Activated B cell treated with CpG ODN at 0.5 μM for 24 hours (primary cell): Measurements from ENCODE around the gene GLTPD2. TPM values are rescaled to one million over a fixed set of nuclear protein-coding genes. Genes with fewer than 3 reads are reported as not detected.

Experiments
- ATAC-seq: fragments of 200-7000 bp; cut with Tn5 transposase; one replicate; pipeline ENCODE4 v1.10.0; 2021; ENCODE audit warnings: low read depth, mild to moderate bottlenecking, moderate library complexity
- CTCF ChIA-PET: fragments of 350-600 bp; sonication (Branson Sonifier 250); formaldehyde crosslinking; loops from one replicate; lab custom pipeline; 2021; ENCODE audit warnings: antibody characterized with exemption; lab: Charles Lee
- POLR2A ChIA-PET: fragments of 350-600 bp; sonication (Branson Sonifier 250); formaldehyde crosslinking; loops from one replicate; lab custom pipeline; 2021; ENCODE audit warnings: antibody characterized with exemption; lab: Charles Lee
- DNase-seq: peaks from one replicate; pipeline ENCODE4 v3.0.0; 2022
- H3K27ac Mint-ChIP-seq: one replicate; pipeline ENCODE4 v1.8.0; 2020; ENCODE audit warnings: mixed read lengths
- H3K27me3 Mint-ChIP-seq: one replicate; pipeline ENCODE4 v1.8.0; 2021; ENCODE audit warnings: mixed read lengths
- H3K36me3 Mint-ChIP-seq: one replicate; pipeline ENCODE4 v1.8.0; 2021; ENCODE audit warnings: low read depth, mixed read lengths
- H3K4me1 Mint-ChIP-seq: one replicate; pipeline ENCODE4 v1.8.0; 2021; ENCODE audit warnings: mixed read lengths
- H3K4me3 Mint-ChIP-seq: one replicate; pipeline ENCODE4 v1.8.0; 2020; ENCODE audit warnings: mild to moderate bottlenecking, mixed read lengths
- H3K9me3 Mint-ChIP-seq: one replicate; pipeline ENCODE4 v1.8.0; 2020; ENCODE audit warnings: mixed read lengths
- CTCF ChIP-seq: fragments of 200-600 bp; IDR thresholded peaks from one replicate; pipeline ENCODE4 v1.8.0; 2022; ENCODE audit warnings: antibody characterized with exemption, mild to moderate bottlenecking
- intact Hi-C: fragments of 100-400 bp; cut with micrococcal nuclease; formaldehyde crosslinking; loops from one replicate; pipeline ENCODE4 v1.15.1; 2024
- total RNA-seq: library from RNA; stranded (reverse); gene quantifications from 2 replicates; pipeline ENCODE4 v1.2.3, GENCODE V29; 2022

Gene GLTPD2
- total RNA-seq, 1 donor from 2014 or later = not detected

DNA sequence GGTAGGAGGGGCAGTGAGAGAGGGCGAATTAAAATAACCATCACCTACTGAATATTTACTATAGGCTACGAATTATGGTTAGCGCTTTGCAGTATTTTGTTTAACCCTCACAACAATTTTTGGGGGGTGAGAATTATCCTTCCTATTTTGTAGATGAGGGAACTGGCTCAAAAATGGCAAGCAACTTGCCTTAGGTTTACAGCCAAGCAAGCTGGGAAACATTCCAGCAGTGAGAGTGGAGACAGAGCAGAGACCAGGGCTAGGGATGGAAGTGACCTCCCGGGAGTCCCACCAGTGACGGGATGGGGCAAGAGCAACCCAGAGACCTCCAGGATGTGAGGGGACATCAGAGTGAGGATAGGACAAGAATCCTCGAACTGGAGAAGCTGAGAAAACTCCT lies 2.2 kb upstream of the GLTPD2 start:
- Mint-ChIP-seq H3K27me3 (peaks cover 36% of the 10 kb centered on the region), H3K4me1 (peaks cover 19% of the 10 kb centered on the region), H3K9me3 (no peaks in the 10 kb centered on the region), H3K27ac (no peak overlapping the region), H3K4me3 (no peak overlapping the region), H3K36me3 (no peaks in the 10 kb centered on the region)
- TF ChIP-seq CTCF = no peak
- ChIA-PET POLR2A (interaction anchor here (0.9 kb wide), 1 partner anchor 113 kb away, joined by 3 read pairs; the partner anchor contains the start of gene C17orf107), CTCF (no interaction called here)
- no peak for DNase-seq
- ATAC-seq = no peak
- intact Hi-C loops = no loop called here

DNA sequence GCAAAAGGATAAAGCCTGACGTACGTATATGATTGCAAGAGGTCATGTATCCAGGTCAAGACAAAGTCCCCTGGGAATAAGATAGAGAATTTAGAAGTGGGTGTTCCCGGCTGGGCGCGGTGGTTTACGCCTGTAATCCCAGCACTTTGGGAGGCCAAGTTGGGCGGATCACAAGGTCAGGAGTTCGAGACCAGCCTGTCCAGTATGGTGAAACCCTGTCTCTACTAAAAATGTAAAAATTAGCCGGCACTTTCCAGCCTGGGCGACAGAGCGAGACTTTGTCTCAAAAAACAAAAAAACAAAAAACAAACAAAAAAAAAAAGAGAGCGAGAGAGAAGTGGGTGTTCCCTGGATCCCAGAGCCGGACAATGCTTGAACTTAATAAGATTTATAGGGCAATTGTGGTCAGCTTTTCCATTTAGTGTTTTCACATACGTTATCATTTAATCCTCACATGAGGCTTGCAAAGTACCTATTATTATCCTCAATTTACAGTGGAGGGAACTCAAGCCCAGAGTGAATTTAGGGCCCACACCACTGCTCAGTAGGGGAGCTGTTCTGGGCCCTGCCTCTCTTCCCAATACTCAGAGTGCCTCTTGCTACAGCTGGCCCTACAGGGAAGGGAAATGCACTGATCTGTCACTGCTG lies 481 bp upstream of the GLTPD2 start:
- CTCF ChIA-PET = interaction anchor here (0.6 to 1.7 kb wide), 2 partner anchors 32 to 111 kb away, joined by 3 to 4 read pairs; no protein-coding TSS in a partner anchor
- Mint-ChIP-seq H3K4me3 (peak overlapping the region; percentile 20), H3K27me3 (peaks cover 29% of the 10 kb centered on the region), H3K36me3 (no peaks in the 10 kb centered on the region), H3K4me1 (peaks cover 19% of the 10 kb centered on the region), H3K27ac (no peak overlapping the region), H3K9me3 (no peaks in the 10 kb centered on the region)
- no peak for ATAC-seq
- DNase-seq = no peak
- no peak for TF ChIP-seq CTCF
- POLR2A ChIA-PET = interaction anchor here (0.6 to 2.4 kb wide), 4 partner anchors 19 to 101 kb away, joined by 6 to 20 read pairs (median 8); partner anchors contain the start of genes MED11, PELP1 and PLD2
- intact Hi-C loops = no loop called here

DNA sequence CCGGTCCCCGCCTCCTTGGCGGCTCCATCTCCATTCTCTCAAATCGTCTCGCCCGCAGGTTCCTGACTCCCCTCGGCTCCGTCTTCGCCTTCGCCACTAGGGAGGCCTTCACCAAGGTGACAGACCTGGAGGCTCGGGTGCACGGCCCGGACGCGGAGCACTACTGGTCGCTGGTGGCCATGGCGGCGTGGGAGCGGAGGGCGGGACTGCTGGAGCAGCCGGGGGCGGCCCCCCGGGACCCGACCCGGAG lies 862 bp downstream of the GLTPD2 start:
- POLR2A ChIA-PET = interaction anchor here (0.6 to 2.4 kb wide), 15 partner anchors 10 to 369 kb away, joined by 3 to 20 read pairs (median 4); partner anchors contain the start of genes ARRB2, C17orf107, CXCL16 and MED11
- Mint-ChIP-seq H3K27ac (no peak overlapping the region), H3K9me3 (no peaks in the 10 kb centered on the region), H3K27me3 (peaks cover 19% of the 10 kb centered on the region), H3K4me1 (peaks cover 19% of the 10 kb centered on the region), H3K4me3 (peak overlapping the region; percentile 77), H3K36me3 (no peaks in the 10 kb centered on the region)
- CTCF ChIA-PET = interaction anchor here (0.6 to 2.0 kb wide), 14 partner anchors 10 to 109 kb away, joined by 3 to 17 read pairs (median 4); partner anchors contain the start of genes ARRB2, C17orf107, MED11 and PLD2
- TF ChIP-seq CTCF = no peak
- DNase-seq = no peak
- ATAC-seq = no peak
- intact Hi-C loops = no loop called here

GRCh38 chr17:4789951-4790704 lies 1.4 kb downstream of the GLTPD2 start:
- Mint-ChIP-seq H3K4me1 (peaks cover 19% of the 10 kb centered on the region), H3K27me3 (peaks cover 18% of the 10 kb centered on the region), H3K36me3 (no peaks in the 10 kb centered on the region), H3K9me3 (no peaks in the 10 kb centered on the region), H3K27ac (peak overlapping the region; percentile 80), H3K4me3 (peak overlapping the region; percentile 89)
- TF ChIP-seq CTCF = no peak
- ChIA-PET POLR2A (interaction anchor here (0.6 to 2.4 kb wide), 16 partner anchors 10 to 369 kb away, joined by 3 to 20 read pairs (median 4); partner anchors contain the start of genes ARRB2, C17orf107, CXCL16 and MED11), CTCF (interaction anchor here (0.6 to 2.0 kb wide), 16 partner anchors 9 to 109 kb away, joined by 3 to 17 read pairs (median 4); partner anchors contain the start of genes ARRB2, C17orf107, MED11 and PLD2)
- peak; percentile 82 for DNase-seq
- peak; percentile 91 for ATAC-seq
- intact Hi-C loops = loop anchor here (1.0 to 2.0 kb wide), 6 partner anchors 17 to 223 kb away; partner anchors contain the start of genes ARRB2, MED11 and PLD2
